HG03159 (cell line): ENCODE results near the gene PFDN6.
"Not testable (repeated sequence)": the region's sequence is repeated elsewhere in the genome, so short reads cannot be mapped to it uniquely, and the experiment has no call there.

ENCODE experiments used
- ATAC-seq: cut with Tn5 transposase; IDR thresholded peaks from one replicate; pipeline ENCODE4 v1.9.1; 2021; ENCODE audit warnings: mild to moderate bottlenecking, moderate library complexity; ENCODE audit not compliant: unreplicated experiment

PFDN6 gene

GRCh38 chr6:33288921-33289783 is at the start of gene PFDN6, which contains the start of gene WDR46:
PFDN6 (plus strand) TSS chr6:33289601; CDS start chr6:33289857, 256 bp downstream.
WDR46 (minus strand) TSS chr6:33289239; CDS start chr6:33289170, 69 bp downstream.
- peak; percentile 80 for ATAC-seq

GRCh38 chr6:33241968-33242367 is 47.4 kb upstream of the PFDN6 start:
- no peak for ATAC-seq

- ATAC-seq = no peak
These were observed 45.9 kb upstream of the PFDN6 start for GRCh38 chr6:33243476-33243875.

GRCh38 chr6:33247977-33248642 is 41.3 kb upstream of the PFDN6 start:
- peak; percentile 34 for ATAC-seq

GRCh38 chr6:33248643-33248931 is 40.8 kb upstream of the PFDN6 start:
- ATAC-seq = peak; percentile 13

GRCh38 chr6:33248932-33249731 is 40.3 kb upstream of the PFDN6 start:
- peak; percentile 83 for ATAC-seq

GRCh38 chr6:33249732-33250630 is 39.4 kb upstream of the PFDN6 start:
- no peak for ATAC-seq

GRCh38 chr6:33250731-33251130 is 38.7 kb upstream of the PFDN6 start:
- ATAC-seq = no peak

GRCh38 chr6:33251395-33252012 is 37.9 kb upstream of the PFDN6 start:
- ATAC-seq = no peak

- no peak for ATAC-seq
These were observed 36.6 kb upstream of the PFDN6 start for GRCh38 chr6:33252759-33253158.

- ATAC-seq = no peak
These were observed 34.8 kb upstream of the PFDN6 start for GRCh38 chr6:33254591-33254990.

- ATAC-seq = no peak
These were observed 30.4 kb upstream of the PFDN6 start for GRCh38 chr6:33259032-33259431.

- not testable (repeated sequence) for ATAC-seq
These were observed 26.9 kb upstream of the PFDN6 start for GRCh38 chr6:33262490-33262889.

GRCh38 chr6:33264015-33264414 is 25.4 kb upstream of the PFDN6 start:
- no peak for ATAC-seq

- no peak for ATAC-seq
These were observed 18.3 kb upstream of the PFDN6 start for GRCh38 chr6:33271117-33271467.

GRCh38 chr6:33271468-33272274 is 17.7 kb upstream of the PFDN6 start, which contains the start of the genes RPS18 and VPS52:
RPS18 (plus strand) TSS chr6:33272075; CDS start chr6:33272120, 45 bp downstream.
VPS52 (minus strand) TSS chr6:33271876; CDS start chr6:33271675, 201 bp downstream.
- ATAC-seq = peak; percentile 75

GRCh38 chr6:33272275-33273128 is 16.9 kb upstream of the PFDN6 start:
- no peak for ATAC-seq
